A549 (cell line): ENCODE measurements around the gene SGCE. TPM values are rescaled to one million over a fixed set of nuclear protein-coding genes. Genes with fewer than 3 reads are reported as not detected.
"Not testable (repeated sequence)": the region's sequence is repeated elsewhere in the genome, so short reads cannot be mapped to it uniquely, and the experiment has no call there.

Experiments used
- ATAC-seq, 2 experiments: fragments of 200-7000 bp in 1 of 2; fragments of >200 bp in 1 of 2; cut with Nextera tagmentation in 1 of 2; cut with Tn5 transposase in 1 of 2; 3 replicates each; pipeline versions ENCODE4 v1.8.0 to v1.9.1; 2018 to 2020; ENCODE audit warnings: mild to moderate bottlenecking in 1 of 2, moderate library complexity in 1 of 2
- CTCF ChIA-PET: fragments of 300-600 bp; sonication (Branson Sonifier 250); formaldehyde crosslinking; extraction: SDS; loops from one replicate; lab custom pipeline; 2021; ENCODE audit warnings: antibody characterized with exemption, inconsistent platforms; lab: Yijun Ruan, JAX
- POLR2A ChIA-PET: fragments of 350-600 bp; formaldehyde crosslinking; extraction: SDS; loops from one replicate; lab custom pipeline; 2021; ENCODE audit warnings: antibody characterized with exemption, inconsistent platforms; lab: Yijun Ruan, JAX
- DNase-seq, 2 experiments: peaks; one replicate each; pipeline versions ENCODE4 v3.0.0 to v3.0.0-alpha.2; 2011 to 2016; ENCODE audit warnings: low read depth in 1 of 2, low spot score in 1 of 2
- FAIRE-seq: peaks from 2 replicates; lab custom pipeline; 2011; peaks lifted over from hg19 to GRCh38; lab: Jason Lieb, UNC
- H3K27ac ChIP-seq, 2 experiments: fragments of >200 bp; sonication (Bioruptor Twin); formaldehyde crosslinking; 3 replicates each; pipeline ENCODE4 v1.5.1; 2016 to 2017
- H3K4me1 ChIP-seq: fragments of >200 bp; sonication (Bioruptor Twin); formaldehyde crosslinking; 3 replicates; pipeline ENCODE4 v1.6.1; 2016
- H3K4me2 ChIP-seq: fragments of >200 bp; sonication (Bioruptor Twin); formaldehyde crosslinking; 3 replicates; pipeline ENCODE4 v1.6.1; 2016
- H3K4me3 ChIP-seq: fragments of >200 bp; sonication (Bioruptor Twin); formaldehyde crosslinking; 3 replicates; pipeline ENCODE4 v1.5.1; 2016
- H3K9me3 ChIP-seq: fragments of >200 bp; sonication (Bioruptor Twin); formaldehyde crosslinking; 3 replicates; pipeline ENCODE4 v1.6.1; 2016
- CBX8 ChIP-seq: fragments of 200-600 bp; sonication (generic); IDR thresholded peaks from 2 replicates; pipeline ENCODE4 v1.6.1; 2016
- E2F6 ChIP-seq: IDR thresholded peaks from 2 replicates; pipeline ENCODE4 v1.6.1; 2012; ENCODE audit warnings: low read depth, borderline replicate concordance
- EP300 ChIP-seq, 2 experiments: fragments of >200 bp; sonication (Bioruptor Twin); formaldehyde crosslinking; IDR thresholded peaks; 2 replicates in 1 of 2; 3 replicates in 1 of 2; pipeline ENCODE4 v1.6.1; 2016 to 2017
- FOSB ChIP-seq: fragments of 250-450 bp; sonication (Bioruptor Pico); IDR thresholded peaks from 2 replicates; pipeline ENCODE4 v1.5.0; 2020; ENCODE audit warnings: mild to moderate bottlenecking, moderate library complexity
- HDAC2 ChIP-seq: fragments of 200-600 bp; sonication (generic); IDR thresholded peaks from 2 replicates; pipeline ENCODE4 v1.6.1; 2016
- JUN ChIP-seq, 2 experiments: fragments of >200 bp; sonication (Bioruptor Twin); formaldehyde crosslinking; IDR thresholded peaks; 2 replicates in 1 of 2; 3 replicates in 1 of 2; pipeline ENCODE4 v1.6.1; 2016 to 2017
- KDM5A ChIP-seq: fragments of 200-600 bp; sonication (generic); IDR thresholded peaks from 2 replicates; pipeline ENCODE4 v1.6.1; 2016; ENCODE audit warnings: antibody characterized with exemption, mild to moderate bottlenecking
- MYC ChIP-seq: IDR thresholded peaks from 2 replicates; pipeline ENCODE4 v1.6.1; 2012; ENCODE audit warnings: mild to moderate bottlenecking, inconsistent platforms, low read length, improper control_type of control experiment, borderline replicate concordance
- NR3C1 ChIP-seq: fragments of >200 bp; sonication (Bioruptor Twin); formaldehyde crosslinking; IDR thresholded peaks from 3 replicates; pipeline ENCODE4 v1.6.1; 2017
- PHF8 ChIP-seq: fragments of 200-600 bp; sonication (generic); IDR thresholded peaks from 2 replicates; pipeline ENCODE4 v1.6.1; 2016; ENCODE audit warnings: low read depth, mild to moderate bottlenecking, antibody characterized with exemption, moderate library complexity, borderline replicate concordance
- POLR2A ChIP-seq: IDR thresholded peaks from 2 replicates; pipeline ENCODE4 v1.6.1; 2012; ENCODE audit warnings: mild to moderate bottlenecking, low read length
- RAD21 ChIP-seq, 2 experiments: fragments of >200 bp in 1 of 2; sonication (Bioruptor Twin) in 1 of 2; formaldehyde crosslinking in 1 of 2; IDR thresholded peaks in 1 of 2; conservative IDR thresholded peaks in 1 of 2; 2 replicates in 1 of 2; 3 replicates in 1 of 2; pipeline ENCODE4 v1.6.1; 2012 to 2018; ENCODE audit warnings: inconsistent platforms in 1 of 2
- RCOR1 ChIP-seq: fragments of 150-350 bp; IDR thresholded peaks from 2 replicates; pipeline ENCODE4 v1.6.1; 2014; ENCODE audit warnings: antibody characterized with exemption, low read length, low read depth
- RFX5 ChIP-seq: fragments of 450-650 bp; IDR thresholded peaks from 2 replicates; pipeline ENCODE4 v1.7.1; 2014; ENCODE audit warnings: antibody characterized with exemption, mild to moderate bottlenecking, moderate library complexity
- SMC3 ChIP-seq: fragments of >200 bp; sonication (Bioruptor Twin); formaldehyde crosslinking; IDR thresholded peaks from 3 replicates; pipeline ENCODE4 v1.6.1; 2018; ENCODE audit warnings: inconsistent platforms
- TP53 ChIP-seq: fragments of 250-450 bp; sonication (Bioruptor Pico); IDR thresholded peaks from 2 replicates; pipeline ENCODE4 v1.5.0; 2021; ENCODE audit warnings: mild to moderate bottlenecking, moderate library complexity
- WGBS: methylation state at CpG from one replicate; pipeline ENCODE4 v1.1.6; 2017; ENCODE audit errors: missing lambda C conversion rate; 5-methylcytosine and 5-hydroxymethylcytosine counted together
- polyA minus RNA-seq: library from RNA; depleted of rRNA, polyadenylated mRNA; stranded (reverse); fragments of >200 nt; gene quantifications from 2 replicates; pipeline ENCODE4 v1.2.3, GENCODE V29; 2011; rRNA and poly(A)+ RNA removed
- polyA plus RNA-seq, 4 experiments: library from polyadenylated mRNA; depleted of rRNA in 3 of 4; stranded (reverse); fragments of >200 nt; fragmentation: RNase III in 1 of 4; extraction: RNeasy Plus Mini Kit Qiagen cat#74134 plus additional on column Dnase treatment in 1 of 4; gene quantifications; 2 replicates in 3 of 4; 3 replicates in 1 of 4; pipeline ENCODE4 v1.2.3, GENCODE V29; 2011 to 2017
- TF ChIP-seq, protein P1 (sequence below): fragments of >200 bp; sonication (Bioruptor Twin); formaldehyde crosslinking; IDR thresholded peaks from 2 replicates; pipeline ENCODE4 v1.6.1; 2016
- TF ChIP-seq, protein P2 (sequence below): fragments of >200 bp; sonication (Bioruptor Twin); formaldehyde crosslinking; IDR thresholded peaks from 3 replicates; pipeline ENCODE4 v1.6.1; 2016
- TF ChIP-seq, protein P3 (sequence below): fragments of >200 bp; sonication (Bioruptor Twin); formaldehyde crosslinking; IDR thresholded peaks from 3 replicates; pipeline ENCODE4 v1.5.1; 2016
- TF ChIP-seq, protein P4 (sequence below): IDR thresholded peaks from 2 replicates; pipeline ENCODE4 v1.6.1; 2012

SGCE gene, protein sequence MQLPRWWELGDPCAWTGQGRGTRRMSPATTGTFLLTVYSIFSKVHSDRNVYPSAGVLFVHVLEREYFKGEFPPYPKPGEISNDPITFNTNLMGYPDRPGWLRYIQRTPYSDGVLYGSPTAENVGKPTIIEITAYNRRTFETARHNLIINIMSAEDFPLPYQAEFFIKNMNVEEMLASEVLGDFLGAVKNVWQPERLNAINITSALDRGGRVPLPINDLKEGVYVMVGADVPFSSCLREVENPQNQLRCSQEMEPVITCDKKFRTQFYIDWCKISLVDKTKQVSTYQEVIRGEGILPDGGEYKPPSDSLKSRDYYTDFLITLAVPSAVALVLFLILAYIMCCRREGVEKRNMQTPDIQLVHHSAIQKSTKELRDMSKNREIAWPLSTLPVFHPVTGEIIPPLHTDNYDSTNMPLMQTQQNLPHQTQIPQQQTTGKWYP
- polyA plus RNA-seq (2011; rRNA removed) (97.2 and 121 TPM in 2 replicates), polyA plus RNA-seq (2017; fragmentation: RNase III; extraction: RNeasy Plus Mini Kit Qiagen cat#74134 plus additional on column Dnase treatment) (59.4 to 61.5 TPM (median 60.1 TPM) in 3 replicates), polyA minus RNA-seq (54.0 and 71.5 TPM in 2 replicates)
- 32.3 and 36.8 TPM in 2 replicates for polyA plus RNA-seq (2012; cell fraction: cytosol; rRNA removed)
- polyA plus RNA-seq (2012; cell fraction: nucleus; rRNA removed), result 20.5 and 29.8 TPM in 2 replicates

- DNase-seq (peak; percentile 55 to 88), FAIRE-seq (no peak), ATAC-seq (peak; percentile 64 to 76)
- no peaks in the 10 kb centered on the region for H3K9me3 ChIP-seq
- TF ChIP-seq, protein P1, sequence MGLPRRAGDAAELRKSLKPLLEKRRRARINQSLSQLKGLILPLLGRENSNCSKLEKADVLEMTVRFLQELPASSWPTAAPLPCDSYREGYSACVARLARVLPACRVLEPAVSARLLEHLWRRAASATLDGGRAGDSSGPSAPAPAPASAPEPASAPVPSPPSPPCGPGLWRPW, result no peak
- no peak for TF ChIP-seq RFX5
- peak; percentile 53 to 82 for TF ChIP-seq RAD21 (conservative IDR thresholded peaks at IDR 0.05 in 1 of 2, IDR thresholded peaks at IDR 0.05 in 1 of 2)
- TF ChIP-seq POLR2A, result peak; percentile 85
- TF ChIP-seq RCOR1, result no peak
- peak; percentile 75 for TF ChIP-seq PHF8
- peak in 1 of 2 experiments; percentile 18; a peak in 1 of 5 replicates for TF ChIP-seq EP300 (IDR thresholded peaks at IDR 0.05)
- TF ChIP-seq FOSB (CRISPR knock-in tag), result no peak
- TF ChIP-seq, protein P2, sequence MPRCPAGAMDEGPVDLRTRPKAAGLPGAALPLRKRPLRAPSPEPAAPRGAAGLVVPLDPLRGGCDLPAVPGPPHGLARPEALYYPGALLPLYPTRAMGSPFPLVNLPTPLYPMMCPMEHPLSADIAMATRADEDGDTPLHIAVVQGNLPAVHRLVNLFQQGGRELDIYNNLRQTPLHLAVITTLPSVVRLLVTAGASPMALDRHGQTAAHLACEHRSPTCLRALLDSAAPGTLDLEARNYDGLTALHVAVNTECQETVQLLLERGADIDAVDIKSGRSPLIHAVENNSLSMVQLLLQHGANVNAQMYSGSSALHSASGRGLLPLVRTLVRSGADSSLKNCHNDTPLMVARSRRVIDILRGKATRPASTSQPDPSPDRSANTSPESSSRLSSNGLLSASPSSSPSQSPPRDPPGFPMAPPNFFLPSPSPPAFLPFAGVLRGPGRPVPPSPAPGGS, result peak; percentile 63; the same call in 2 of the 3 replicates
- TF ChIP-seq E2F6, result peak; percentile 71; the same call in 1 of the 2 replicates
- TF ChIP-seq KDM5A, result no peak
- TF ChIP-seq, protein P3, sequence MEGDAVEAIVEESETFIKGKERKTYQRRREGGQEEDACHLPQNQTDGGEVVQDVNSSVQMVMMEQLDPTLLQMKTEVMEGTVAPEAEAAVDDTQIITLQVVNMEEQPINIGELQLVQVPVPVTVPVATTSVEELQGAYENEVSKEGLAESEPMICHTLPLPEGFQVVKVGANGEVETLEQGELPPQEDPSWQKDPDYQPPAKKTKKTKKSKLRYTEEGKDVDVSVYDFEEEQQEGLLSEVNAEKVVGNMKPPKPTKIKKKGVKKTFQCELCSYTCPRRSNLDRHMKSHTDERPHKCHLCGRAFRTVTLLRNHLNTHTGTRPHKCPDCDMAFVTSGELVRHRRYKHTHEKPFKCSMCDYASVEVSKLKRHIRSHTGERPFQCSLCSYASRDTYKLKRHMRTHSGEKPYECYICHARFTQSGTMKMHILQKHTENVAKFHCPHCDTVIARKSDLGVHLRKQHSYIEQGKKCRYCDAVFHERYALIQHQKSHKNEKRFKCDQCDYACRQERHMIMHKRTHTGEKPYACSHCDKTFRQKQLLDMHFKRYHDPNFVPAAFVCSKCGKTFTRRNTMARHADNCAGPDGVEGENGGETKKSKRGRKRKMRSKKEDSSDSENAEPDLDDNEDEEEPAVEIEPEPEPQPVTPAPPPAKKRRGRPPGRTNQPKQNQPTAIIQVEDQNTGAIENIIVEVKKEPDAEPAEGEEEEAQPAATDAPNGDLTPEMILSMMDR, result peak; percentile 69
- no peak for TF ChIP-seq MYC
- 0 out of 2 replicates have a peak, but pooled peaks have one; percentile 22 for TF ChIP-seq TP53
- TF ChIP-seq NR3C1, result no peak
- TF ChIP-seq HDAC2, result peak; percentile 10; the same call in 1 of the 2 replicates
- TF ChIP-seq JUN (IDR thresholded peaks at IDR 0.05), result peak; percentile 19 to 82; a peak in 3 of 5 replicates
- TF ChIP-seq, protein P4, sequence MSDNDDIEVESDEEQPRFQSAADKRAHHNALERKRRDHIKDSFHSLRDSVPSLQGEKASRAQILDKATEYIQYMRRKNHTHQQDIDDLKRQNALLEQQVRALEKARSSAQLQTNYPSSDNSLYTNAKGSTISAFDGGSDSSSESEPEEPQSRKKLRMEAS, result peak; percentile 53; the same call in 1 of the 2 replicates
- TF ChIP-seq CBX8, result no peak
- TF ChIP-seq SMC3, result peak; percentile 92
- H3K4me3 ChIP-seq, result peak within 1 kb of the TSS; percentile 64
- peaks cover 37% of the 10 kb centered on the region for H3K4me1 ChIP-seq
- POLR2A ChIA-PET, result interaction anchor here (0.6 to 2.2 kb wide), 13 partner anchors 35 to 823 kb away, joined by 3 to 16 read pairs (median 5); partner anchors contain the start of gene PON3
- peak within 1 kb of the TSS; percentile 95 to 96 for H3K27ac ChIP-seq
- 38% methylated on average over 52 of the region's 63 CpGs for WGBS
- CTCF ChIA-PET, result interaction anchor here (0.6 to 3.1 kb wide), 26 partner anchors 7 to 822 kb away, joined by 3 to 18 read pairs (median 4); no protein-coding TSS in a partner anchor
- peak within 1 kb of the TSS; percentile 76 for H3K4me2 ChIP-seq
These were observed at the start of gene SGCE for GRCh38 chr7:94655848-94656657. Gene SGCE, minus strand, starts transcription at chr7:94656133. Its CDS starts 35 bp downstream, at chr7:94656098.

DNA sequence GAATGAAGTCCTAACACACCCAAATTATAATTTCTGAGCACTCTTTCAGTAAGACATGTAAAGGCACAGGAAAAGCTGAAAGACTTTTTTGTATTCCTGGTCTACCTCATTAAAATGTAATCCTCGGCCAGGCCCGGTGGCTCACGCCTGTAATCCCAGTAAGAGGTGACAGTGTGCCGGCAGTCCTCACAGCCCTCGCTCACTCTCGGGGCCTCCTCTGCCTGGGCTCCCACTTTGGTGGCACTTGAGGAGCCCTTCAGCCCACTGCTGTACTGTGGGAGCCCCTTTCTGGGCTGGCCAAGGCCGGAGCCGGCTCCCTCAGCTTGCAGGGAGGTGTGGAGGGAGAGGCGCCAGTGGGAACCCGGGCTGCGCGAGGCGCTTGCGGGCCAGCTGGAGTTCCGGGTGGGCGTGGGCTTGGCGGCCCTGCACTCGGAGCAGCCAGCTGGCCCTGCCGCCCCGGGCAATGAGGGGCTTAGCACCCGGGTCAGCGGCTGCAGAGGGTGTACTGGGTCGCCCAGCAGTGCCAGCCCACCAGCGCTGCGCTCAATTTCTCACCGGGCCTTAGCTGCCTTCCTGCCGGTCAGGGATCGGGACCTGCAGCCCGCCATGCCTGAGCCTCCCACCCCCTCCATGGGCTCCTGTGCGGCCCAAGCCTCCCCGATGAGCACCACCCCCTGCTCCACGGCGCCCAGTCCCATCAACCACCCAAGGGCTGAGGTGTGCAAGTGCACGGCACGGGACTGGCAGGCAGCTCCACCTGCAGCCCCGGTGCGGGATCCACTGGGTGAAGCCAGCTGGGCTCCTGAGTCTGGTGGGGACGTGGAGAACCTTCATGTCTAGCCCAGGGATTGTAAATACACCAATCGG lies 49.5 kb upstream of the SGCE start:
- ATAC-seq, DNase-seq, H3K9me3 ChIP-seq, H3K27ac ChIP-seq, H3K4me2 ChIP-seq, H3K4me3 ChIP-seq, CTCF ChIA-PET, FAIRE-seq, POLR2A ChIA-PET: not testable (repeated sequence)
- WGBS, result 94% methylated on average over 4 of the region's 39 CpGs
- H3K4me1 ChIP-seq, result peaks cover 10% of the 10 kb centered on the region
